GM12878 (cell line): ENCODE measurements around the gene NUDT12. TPM values are rescaled to one million over a fixed set of nuclear protein-coding genes. Genes with fewer than 3 reads are reported as not detected.
A peak's percentile ranks its signal among the peaks of the same experiment; 100 is the strongest.

Experiments used
- BHLHE40 ChIP-seq, 2 experiments: fragments of 450-650 bp in 1 of 2; IDR thresholded peaks; 2 replicates each; pipeline ENCODE4 v1.6.1; 2011 to 2017; ENCODE audit warnings: low read depth in 2 of 2, borderline replicate concordance in 1 of 2, improper control_type of control experiment in 1 of 2, low read length in 1 of 2, mild to moderate bottlenecking in 1 of 2
- CREB1 ChIP-seq: IDR thresholded peaks from 2 replicates; pipeline ENCODE4 v1.6.1; 2012; ENCODE audit warnings: low read depth, mild to moderate bottlenecking, inconsistent platforms
- DPF2 ChIP-seq: fragments of 450-650 bp; IDR thresholded peaks from 2 replicates; pipeline ENCODE4 v1.6.1; 2017; ENCODE audit warnings: mild to moderate bottlenecking
- E2F4 ChIP-seq: IDR thresholded peaks from 2 replicates; pipeline ENCODE4 v1.6.1; 2012; ENCODE audit warnings: low read depth, low read length, improper control_type of control experiment
- EED ChIP-seq: sonication (generic); IDR thresholded peaks from 2 replicates; pipeline ENCODE4 v1.6.1; 2016; ENCODE audit warnings: antibody characterized with exemption, low read depth
- EP300 ChIP-seq, 2 experiments: fragments of 150-350 bp in 1 of 2; IDR thresholded peaks; 2 replicates each; pipeline ENCODE4 v1.6.1; 2011 to 2012; ENCODE audit warnings: low read depth in 2 of 2, low read length in 2 of 2, borderline replicate concordance in 1 of 2, improper control_type of control experiment in 1 of 2, inconsistent platforms in 1 of 2; ENCODE audit not compliant: control insufficient read depth in 1 of 2
- ETV6 ChIP-seq, 2 experiments: fragments of 450-650 bp in 1 of 2; IDR thresholded peaks in 1 of 2; conservative IDR thresholded peaks in 1 of 2; 2 replicates each; pipeline ENCODE4 v1.6.1; 2014; ENCODE audit warnings: antibody characterized with exemption in 1 of 2, borderline replicate concordance in 1 of 2, low read depth in 1 of 2, mild to moderate bottlenecking in 1 of 2, moderate library complexity in 1 of 2
- FOXM1 ChIP-seq: IDR thresholded peaks from 2 replicates; pipeline ENCODE4 v1.6.1; 2012; ENCODE audit warnings: low read depth, mild to moderate bottlenecking, inconsistent platforms, low read length, moderate library complexity
- GABPA ChIP-seq: IDR thresholded peaks from 2 replicates; pipeline ENCODE4 v1.6.1; 2014; ENCODE audit warnings: antibody characterized with exemption, low read depth, mild to moderate bottlenecking, inconsistent platforms
- GATAD2B ChIP-seq: fragments of 450-650 bp; conservative IDR thresholded peaks from 2 replicates; pipeline ENCODE4 v1.6.1; 2017; ENCODE audit warnings: low read depth, mild to moderate bottlenecking, moderate library complexity
- IKZF1 ChIP-seq: fragments of 450-650 bp; conservative IDR thresholded peaks from 2 replicates; pipeline ENCODE4 v1.6.1; 2017; ENCODE audit warnings: antibody characterized with exemption, mild to moderate bottlenecking
- IKZF2 ChIP-seq, 2 experiments: fragments of 450-650 bp; IDR thresholded peaks; 2 replicates each; pipeline ENCODE4 v1.6.1; 2017; ENCODE audit warnings: mild to moderate bottlenecking in 2 of 2, moderate library complexity in 2 of 2
- IRF4 ChIP-seq: IDR thresholded peaks from 2 replicates; pipeline ENCODE4 v1.6.1; 2011; ENCODE audit warnings: low read depth, low read length
- IRF5 ChIP-seq: fragments of 450-650 bp; IDR thresholded peaks from 2 replicates; pipeline ENCODE4 v1.6.1; 2017; ENCODE audit warnings: borderline replicate concordance
- MAX ChIP-seq: IDR thresholded peaks from 2 replicates; pipeline ENCODE4 v1.6.1; 2012; ENCODE audit warnings: low read depth, low read length, improper control_type of control experiment
- NBN ChIP-seq: fragments of 450-650 bp; IDR thresholded peaks from 2 replicates; pipeline ENCODE4 v1.6.1; 2016
- NRF1 ChIP-seq: conservative IDR thresholded peaks from 2 replicates; pipeline ENCODE4 v1.6.1; 2011; ENCODE audit warnings: mild to moderate bottlenecking, low read depth, low read length, improper control_type of control experiment
- PML ChIP-seq: IDR thresholded peaks from 2 replicates; pipeline ENCODE4 v1.6.1; 2012; ENCODE audit warnings: low read length, inconsistent platforms
- POLR2A ChIP-seq: IDR thresholded peaks from 2 replicates; pipeline ENCODE4 v1.6.1; 2011; ENCODE audit warnings: low read depth, mild to moderate bottlenecking, low read length
- RAD51 ChIP-seq: fragments of 450-650 bp; IDR thresholded peaks from 2 replicates; pipeline ENCODE4 v1.6.1; 2016; ENCODE audit warnings: moderate library complexity, mild to moderate bottlenecking, inconsistent platforms
- RB1 ChIP-seq: fragments of 450-650 bp; formaldehyde crosslinking; IDR thresholded peaks from 2 replicates; pipeline ENCODE4 v1.6.1; 2017; ENCODE audit warnings: mild to moderate bottlenecking, borderline replicate concordance
- RELB ChIP-seq: fragments of 450-650 bp; IDR thresholded peaks from 2 replicates; pipeline ENCODE4 v1.6.1; 2017; ENCODE audit warnings: low read depth, mild to moderate bottlenecking, moderate library complexity
- RUNX3 ChIP-seq: IDR thresholded peaks from 2 replicates; pipeline ENCODE4 v1.6.1; 2012; ENCODE audit warnings: low read length, inconsistent platforms
- SIX5 ChIP-seq: IDR thresholded peaks from 2 replicates; pipeline ENCODE4 v1.6.1; 2011; ENCODE audit warnings: mild to moderate bottlenecking, low read depth, low read length, moderate library complexity; ENCODE audit not compliant: severe bottlenecking
- SMAD5 ChIP-seq: IDR thresholded peaks from 2 replicates; pipeline ENCODE4 v1.6.1; 2016; ENCODE audit warnings: antibody characterized with exemption, low read depth
- SPI1 ChIP-seq: IDR thresholded peaks from 2 replicates; pipeline ENCODE4 v1.6.1; 2011; ENCODE audit warnings: low read depth, mild to moderate bottlenecking, low read length, moderate library complexity, borderline replicate concordance; ENCODE audit not compliant: insufficient read depth
- TAF1 ChIP-seq: IDR thresholded peaks from 2 replicates; pipeline ENCODE4 v1.6.1; 2011; ENCODE audit warnings: mild to moderate bottlenecking, low read depth, low read length, borderline replicate concordance
- TARDBP ChIP-seq: IDR thresholded peaks from 2 replicates; pipeline ENCODE4 v1.6.1; 2016; ENCODE audit warnings: borderline replicate concordance
- YBX1 ChIP-seq: fragments of 450-650 bp; IDR thresholded peaks from 2 replicates; pipeline ENCODE4 v1.6.1; 2016; ENCODE audit warnings: antibody characterized with exemption
- polyA plus RNA-seq, 11 experiments: library from polyadenylated mRNA; depleted of rRNA in 4 of 11; unstranded in 6 of 11; stranded (reverse) in 5 of 11; fragments of >200 nt; fragmentation: Nextera tagmentation in 4 of 11; fragmentation: Illumina TruSeq in 1 of 11; extraction: Ambion mirVana in 4 of 11; extraction: Trizol in 1 of 11; gene quantifications; 1 replicate in 1 of 11; 2 replicates in 10 of 11; pipeline versions ENCODE4 v1.2.1 to v1.2.3, GENCODE V29; 2011 to 2016; ENCODE audit warnings: inconsistent platforms in 2 of 11, missing spikeins in 2 of 11, low read depth in 1 of 11
- total RNA-seq, 4 experiments: library from RNA; depleted of rRNA in 3 of 4; stranded (reverse); fragments of >200 nt in 3 of 4; fragmentation: Illumina TruSeq in 1 of 4; extraction: Trizol in 1 of 4; gene quantifications; 2 replicates each; pipeline versions ENCODE4 v1.2.1 to v1.2.3, GENCODE V29; 2013 to 2021

NUDT12 gene
- total and polyA plus RNA-seq, 10 of the 15 experiments (the other 5 are each of a cell fraction or from before 2014, with no cell fraction given) = 2.9 to 9.0 (median 5.2) TPM

GRCh38 chr5:103562453-103563157, at the start of gene NUDT12 (continued):
- no peak for TF ChIP-seq EP300 (IDR thresholded peaks at IDR 0.05; ENCODE audit: borderline replicate concordance in 1 of 2, control insufficient read depth in 1 of 2, low read depth in 2 of 2, low read length in 2 of 2)
- 0 out of 2 replicates have a peak, but pooled peaks have one; percentile 4 for TF ChIP-seq NRF1
- peak; percentile 35; the same call in 1 of the 2 replicates for TF ChIP-seq EED
- TF ChIP-seq PML = 0 out of 2 replicates have a peak, but pooled peaks have one; percentile 45
- no peak for TF ChIP-seq ETV6 (conservative IDR thresholded peaks at IDR 0.05 in 1 of 2, IDR thresholded peaks at IDR 0.05 in 1 of 2; ENCODE audit: borderline replicate concordance in 1 of 2, low read depth in 1 of 2)
- TF ChIP-seq SPI1 = 0 out of 2 replicates have a peak, but pooled peaks have one; percentile 1
- no peak for TF ChIP-seq YBX1
- TF ChIP-seq GATAD2B = peak; percentile 53; the same call in 1 of the 2 replicates
- TF ChIP-seq RAD51 = no peak
- 0 out of 2 replicates have a peak, but pooled peaks have one; percentile 22 for TF ChIP-seq CREB1
- peak; percentile 62; the same call in 1 of the 2 replicates for TF ChIP-seq TAF1
- TF ChIP-seq TARDBP = no peak
- TF ChIP-seq IKZF2 (IDR thresholded peaks at IDR 0.05) = peak; percentile 66 to 69
- peak; percentile 36; the same call in 1 of the 2 replicates for TF ChIP-seq DPF2
- TF ChIP-seq BHLHE40 (IDR thresholded peaks at IDR 0.05; ENCODE audit: borderline replicate concordance in 1 of 2, low read depth in 2 of 2, low read length in 1 of 2) = peak; percentile 15 to 16; a peak in 1 of 4 replicates
- peak; percentile 78 for TF ChIP-seq POLR2A
- no peak for TF ChIP-seq RB1
- peak; percentile 64 for TF ChIP-seq GABPA
- no peak for TF ChIP-seq RELB
- TF ChIP-seq SMAD5 = no peak
- no peak for TF ChIP-seq IRF4
- TF ChIP-seq SIX5 = no peak
- TF ChIP-seq E2F4 = 0 out of 2 replicates have a peak, but pooled peaks have one; percentile 45
- TF ChIP-seq NBN = no peak
- TF ChIP-seq MAX = peak; percentile 37; the same call in 1 of the 2 replicates
- no peak for TF ChIP-seq FOXM1
- TF ChIP-seq IKZF1 = peak; percentile 76
- TF ChIP-seq IRF5 = no peak
- TF ChIP-seq RUNX3 = peak; percentile 39
